GM10266 (cell line): ENCODE results near the gene MB.
"Not testable (repeated sequence)": the region's sequence is repeated elsewhere in the genome, so short reads cannot be mapped to it uniquely, and the experiment has no call there.

Source experiments
- DNase-seq: peaks from one replicate; pipeline ENCODE4 v3.0.0; 2012; ENCODE audit errors: extremely low spot score
- CTCF ChIP-seq: IDR thresholded peaks from 2 replicates; pipeline ENCODE4 v1.5.1; 2012; ENCODE audit warnings: mild to moderate bottlenecking, low read depth; ENCODE audit not compliant: control insufficient read depth, insufficient read depth; ENCODE audit errors: missing control alignments

The MB gene

DNA sequence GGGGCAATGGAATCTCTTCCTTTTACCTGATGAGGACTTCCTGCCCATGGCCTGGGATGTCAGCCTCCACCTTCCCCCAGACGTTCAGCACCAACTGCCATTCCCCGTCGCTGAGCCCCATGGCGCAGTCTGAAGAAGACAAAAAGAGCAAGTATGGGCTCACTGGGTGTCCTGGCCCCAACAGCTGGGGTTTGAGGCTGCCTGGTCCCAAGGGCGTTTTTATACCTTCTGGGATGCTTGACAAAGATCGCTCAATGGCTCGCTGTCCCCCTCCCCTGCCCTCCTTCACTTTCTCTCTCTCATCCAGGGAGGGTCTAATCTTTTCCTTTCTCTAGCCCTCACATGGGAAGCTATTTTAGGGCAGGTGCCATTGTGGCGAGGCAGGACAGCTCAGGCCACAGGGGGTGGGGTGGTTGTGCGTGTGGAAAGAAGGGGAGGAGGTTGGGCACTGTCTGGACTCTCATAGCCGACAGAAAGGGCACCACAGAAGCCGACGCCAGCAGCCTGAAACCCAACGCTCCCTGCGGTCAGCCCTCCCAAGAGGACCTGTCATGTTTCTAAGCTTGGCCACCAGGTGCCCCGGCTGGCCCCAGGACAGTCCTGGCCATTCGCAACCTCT is at the start of gene MB:
MB (minus strand) TSS at position 193 of the 619 bp plus-strand sequence; CDS start at position 121, 72 bp downstream.
- no peak for TF ChIP-seq CTCF
- DNase-seq = no peak

DNA sequence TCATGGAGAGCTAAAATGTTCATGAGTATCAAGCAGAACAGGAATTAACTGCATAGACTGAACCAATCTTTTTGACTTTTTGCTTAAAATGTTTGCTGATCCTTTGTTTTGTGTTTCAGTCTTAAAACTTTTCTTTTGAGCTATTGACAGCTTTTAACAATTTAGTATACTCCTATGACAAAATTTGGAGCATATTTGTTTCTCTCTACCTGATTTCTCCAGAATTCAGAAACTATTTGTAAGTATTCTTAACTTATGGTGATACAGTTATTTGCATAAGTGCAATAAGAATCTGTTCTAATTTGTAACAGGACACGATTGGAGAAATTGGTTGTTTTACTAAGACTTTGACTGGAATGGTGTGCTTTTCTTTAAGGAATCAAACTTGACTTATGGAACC is 49.6 kb upstream of the MB start:
- not testable (repeated sequence) for DNase-seq

GRCh38 chr22:35664955-35665587 is 47.9 kb upstream of the MB start:
- no peak for TF ChIP-seq CTCF
- no peak for DNase-seq

GRCh38 chr22:35663371-35663770 is 46.2 kb upstream of the MB start:
- no peak for DNase-seq
- no peak for TF ChIP-seq CTCF

GRCh38 chr22:35662914-35663313 is 45.8 kb upstream of the MB start:
- TF ChIP-seq CTCF = no peak
- no peak for DNase-seq

GRCh38 chr22:35661464-35661863 is 44.3 kb upstream of the MB start:
- TF ChIP-seq CTCF = no peak
- DNase-seq = no peak

DNA sequence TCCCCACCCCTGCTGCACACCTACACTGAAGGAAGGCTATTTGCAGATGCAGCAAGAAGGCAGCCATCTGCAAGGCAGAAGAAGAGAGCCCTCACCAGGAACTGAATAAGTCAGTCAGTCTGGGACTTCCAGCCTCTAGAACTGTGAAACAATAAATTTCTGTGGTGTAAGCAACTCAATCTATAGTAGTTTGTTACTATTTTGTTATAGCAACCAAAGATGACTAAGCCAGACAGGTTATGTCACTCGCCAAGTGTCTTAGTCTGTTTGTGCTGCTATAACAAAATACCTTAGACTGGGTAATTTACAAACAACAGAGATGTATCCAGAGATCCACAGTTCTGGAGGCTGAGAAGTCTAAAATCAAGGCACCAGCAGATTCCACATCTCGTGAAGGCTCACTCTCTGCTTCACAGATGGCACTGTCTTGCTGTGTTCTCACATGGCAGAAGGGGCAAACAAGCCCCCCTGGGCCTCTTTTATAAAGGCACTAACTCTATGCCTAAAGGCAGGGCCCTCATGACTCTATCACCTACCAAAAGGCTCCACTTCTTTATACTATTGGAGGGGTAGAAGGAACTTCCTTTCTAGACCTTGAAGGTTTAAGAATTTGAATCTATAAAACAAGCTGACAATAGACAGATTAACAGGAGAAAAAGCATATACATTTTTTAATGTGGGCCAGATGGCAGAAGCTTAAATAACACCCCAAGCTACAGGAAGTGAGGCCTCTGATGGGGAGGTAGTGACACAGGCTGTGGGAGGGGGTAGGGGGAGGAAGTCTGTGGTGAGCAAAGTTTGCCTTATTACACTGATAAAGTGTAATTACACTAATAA is 43.4 kb upstream of the MB start:
- no peak for DNase-seq
- no peak for TF ChIP-seq CTCF
